ENCODE data around the gene TSPO2. TPM values are rescaled to one million over a fixed set of nuclear protein-coding genes. Genes with fewer than 3 reads are reported as not detected.

Gene TSPO2
- total RNA-seq, 1 experiment from 2014 or later: not detected

- Histone ChIP-seq H2AFZ (ENCODE audit: low read depth, low read length, poor library complexity, severe bottlenecking) (no peak overlapping the region), H3K27ac (ENCODE audit: low read depth, low read length) (no peak overlapping the region), H3K4me3 (replicated peaks in 1 of 2; ENCODE audit: low read depth in 1 of 2, low read length in 2 of 2) (no peak overlapping the region), H3K4me1 (ENCODE audit: control insufficient read depth in 1 of 2, insufficient read depth in 2 of 2, low read length in 2 of 2) (no peaks in the 10 kb centered on the region), H3K9me3 (ENCODE audit: control insufficient read depth in 1 of 2, insufficient read depth in 1 of 2, low read depth in 1 of 2, low read length in 2 of 2) (no peaks in the 10 kb centered on the region), H4K20me1 (ENCODE audit: insufficient read depth) (no peaks in the 10 kb centered on the region), H3K27me3 (ENCODE audit: insufficient read depth, low read length) (no peaks in the 10 kb centered on the region), H3K9ac (ENCODE audit: low read length) (no peak overlapping the region), H3K79me2 (ENCODE audit: insufficient read depth, low read length) (no peaks in the 10 kb centered on the region), H3K9me2 (ENCODE audit: insufficient read depth) (no peaks in the 10 kb centered on the region), H3K36me3 (ENCODE audit: control insufficient read depth in 1 of 2, insufficient read depth in 2 of 2, low read length in 2 of 2) (no peaks in the 10 kb centered on the region), H3K4me2 (ENCODE audit: low read length) (no peak overlapping the region)
- CTCF ChIA-PET: interaction anchor here (1.3 kb wide), 1 partner anchor 20 kb away, joined by 4 read pairs; no protein-coding TSS in a partner anchor
- RAD21 ChIA-PET (ENCODE audit: low non-redundant PET in 1 of 2, low total read pairs in 2 of 2, uncharacterized antibody in 2 of 2, unreplicated experiment in 2 of 2): interaction anchor here in 1 of 2 experiments (0.6 kb wide), 1 partner anchor 105 kb away, joined by 3 read pairs; no protein-coding TSS in a partner anchor
- ATAC-seq (no peak), DNase-seq (ENCODE audit: low read depth, low spot score) (no peak)
- intact Hi-C loops (cut with micrococcal nuclease): loop anchor here (5.0 kb wide), 1 partner anchor 309 kb away; no protein-coding TSS in a partner anchor
- POLR2A ChIA-PET: no interaction called here
- TF ChIP-seq POLR2AphosphoS5 (IDR thresholded peaks at IDR 0.05; ENCODE audit: low read depth, low read length) (no peak), MAX (IDR thresholded peaks at IDR 0.05) (no peak), CTCF (IDR thresholded peaks at IDR 0.05 in 2 of 3, conservative IDR thresholded peaks at IDR 0.05 in 1 of 3; ENCODE audit: borderline replicate concordance in 1 of 3, insufficient read depth in 1 of 3, low read depth in 2 of 3, low read length in 2 of 3) (no peak), ZBTB33 (IDR thresholded peaks at IDR 0.05; ENCODE audit: extremely low read depth, insufficient replicate concordance, low read length) (no peak), EGR1 (IDR thresholded peaks at IDR 0.05; ENCODE audit: low read depth) (no peak), EZH2phosphoT487 (IDR thresholded peaks at IDR 0.05; ENCODE audit: borderline replicate concordance) (no peak), ATF3 (IDR thresholded peaks at IDR 0.05) (no peak), CBX3 (IDR thresholded peaks at IDR 0.05; ENCODE audit: low read depth) (no peak), YY1 (IDR thresholded peaks at IDR 0.05; ENCODE audit: extremely low read depth, insufficient replicate concordance, low read depth, low read length) (no peak), TCF7L2 (IDR thresholded peaks at IDR 0.05; ENCODE audit: borderline replicate concordance, extremely low read depth, insufficient read depth, insufficient read length) (no peak), ZFX (IDR thresholded peaks at IDR 0.05) (no peak)
- BruUV-seq (replicated peaks): no TSS peak
Observed at GRCh38 chr6:41008011-41008410, 34.3 kb upstream of the TSPO2 start.
